Measurements from ENCODE around the gene ADGRF5.
"Not testable (repeated sequence)": the region's sequence is repeated elsewhere in the genome, so short reads cannot be mapped to it uniquely, and the experiment has no call there.

ADGRF5 gene

DNA sequence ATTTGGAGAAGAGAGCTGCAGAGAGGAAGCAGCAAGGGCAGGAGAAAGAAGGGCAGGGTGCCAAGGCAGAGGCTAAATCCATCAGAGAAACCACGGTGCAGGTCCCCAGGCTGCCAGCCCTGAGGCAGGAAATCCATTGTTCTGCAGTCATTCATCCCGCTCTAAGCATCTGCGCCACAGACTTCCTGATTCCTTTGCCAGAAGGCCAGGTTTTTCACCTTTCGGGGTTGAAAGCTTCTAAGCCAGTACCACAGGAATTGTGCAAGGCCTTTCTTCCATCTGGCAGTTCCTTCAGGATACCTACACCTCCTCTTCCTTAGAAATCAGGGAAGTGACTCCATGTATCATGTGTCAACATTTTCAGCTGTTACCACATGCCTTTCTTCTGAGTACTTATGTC is 45.6 kb downstream of the ADGRF5 start:
- H3K27ac ChIP-seq: peak overlapping the region; percentile 71

DNA sequence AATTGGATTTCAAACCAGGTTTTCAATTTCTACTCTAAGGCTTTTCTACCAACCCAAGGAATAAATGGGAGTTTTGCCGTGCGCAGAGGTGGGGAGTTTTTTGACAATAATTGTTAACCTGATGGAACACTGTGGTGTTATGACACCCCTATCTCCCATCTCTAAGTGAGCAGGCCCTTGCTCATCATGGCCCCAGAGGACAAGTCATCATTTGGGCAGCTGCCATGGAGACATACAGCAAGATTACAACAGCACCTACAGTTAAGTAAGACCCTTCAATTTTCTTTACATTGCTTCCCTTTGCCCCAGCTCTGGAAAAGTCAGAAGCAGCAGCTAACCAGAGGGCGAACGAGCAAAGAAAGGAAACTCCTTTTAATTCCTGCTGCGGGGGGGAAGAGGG is 54.3 kb downstream of the ADGRF5 start:
- no peak for DNase-seq (ENCODE audit: low spot score)
- CTCF ChIA-PET: interaction anchor here (1.3 kb wide), 1 partner anchor 19 kb away, joined by 8 read pairs; no protein-coding TSS in a partner anchor
- POLR2A ChIA-PET (ENCODE audit: low non-redundant PET): no interaction called here
- TF ChIP-seq, protein P1, sequence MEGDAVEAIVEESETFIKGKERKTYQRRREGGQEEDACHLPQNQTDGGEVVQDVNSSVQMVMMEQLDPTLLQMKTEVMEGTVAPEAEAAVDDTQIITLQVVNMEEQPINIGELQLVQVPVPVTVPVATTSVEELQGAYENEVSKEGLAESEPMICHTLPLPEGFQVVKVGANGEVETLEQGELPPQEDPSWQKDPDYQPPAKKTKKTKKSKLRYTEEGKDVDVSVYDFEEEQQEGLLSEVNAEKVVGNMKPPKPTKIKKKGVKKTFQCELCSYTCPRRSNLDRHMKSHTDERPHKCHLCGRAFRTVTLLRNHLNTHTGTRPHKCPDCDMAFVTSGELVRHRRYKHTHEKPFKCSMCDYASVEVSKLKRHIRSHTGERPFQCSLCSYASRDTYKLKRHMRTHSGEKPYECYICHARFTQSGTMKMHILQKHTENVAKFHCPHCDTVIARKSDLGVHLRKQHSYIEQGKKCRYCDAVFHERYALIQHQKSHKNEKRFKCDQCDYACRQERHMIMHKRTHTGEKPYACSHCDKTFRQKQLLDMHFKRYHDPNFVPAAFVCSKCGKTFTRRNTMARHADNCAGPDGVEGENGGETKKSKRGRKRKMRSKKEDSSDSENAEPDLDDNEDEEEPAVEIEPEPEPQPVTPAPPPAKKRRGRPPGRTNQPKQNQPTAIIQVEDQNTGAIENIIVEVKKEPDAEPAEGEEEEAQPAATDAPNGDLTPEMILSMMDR (conservative IDR thresholded peaks at IDR 0.05; ENCODE audit: low read depth): no peak
- H3K27ac ChIP-seq: no peak overlapping the region

More for the DNA sequence above, 45.6 kb downstream of the ADGRF5 start:
- TF ChIP-seq, protein P1 (conservative IDR thresholded peaks at IDR 0.05; ENCODE audit: low read depth): no peak
- peak; percentile 92 for DNase-seq (ENCODE audit: low spot score)
- ChIA-PET CTCF (interaction anchor here (0.5 to 0.6 kb wide), 2 partner anchors 94 to 221 kb away, joined by 3 read pairs; no protein-coding TSS in a partner anchor), POLR2A (ENCODE audit: low non-redundant PET) (no interaction called here)

DNA sequence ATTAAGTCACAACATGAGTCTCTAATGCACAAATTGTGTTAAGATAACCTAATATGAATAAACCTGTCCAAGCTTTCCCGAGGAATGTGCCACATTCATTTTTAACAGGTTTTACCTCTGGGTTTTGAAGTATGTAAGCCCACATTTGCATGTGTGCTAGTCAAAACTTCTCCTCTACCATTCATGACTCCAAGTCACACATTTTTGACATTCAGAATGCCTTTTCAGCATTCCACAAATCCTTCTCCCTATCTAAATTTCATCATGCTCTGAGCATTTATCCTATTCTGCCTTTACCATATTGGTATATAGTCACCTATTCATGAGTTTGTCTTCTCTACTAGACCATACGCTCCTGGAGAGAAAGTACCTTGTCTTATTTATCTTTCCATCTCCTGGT is 56.5 kb downstream of the ADGRF5 start:
- TF ChIP-seq, protein P1 (conservative IDR thresholded peaks at IDR 0.05; ENCODE audit: low read depth): no peak
- ChIA-PET CTCF (interaction anchor here (1.2 kb wide), 1 partner anchor 16 kb away, joined by 3 read pairs; no protein-coding TSS in a partner anchor), POLR2A (ENCODE audit: low non-redundant PET) (no interaction called here)
- no peak for DNase-seq (ENCODE audit: low spot score)
- no peak overlapping the region for H3K27ac ChIP-seq

DNA sequence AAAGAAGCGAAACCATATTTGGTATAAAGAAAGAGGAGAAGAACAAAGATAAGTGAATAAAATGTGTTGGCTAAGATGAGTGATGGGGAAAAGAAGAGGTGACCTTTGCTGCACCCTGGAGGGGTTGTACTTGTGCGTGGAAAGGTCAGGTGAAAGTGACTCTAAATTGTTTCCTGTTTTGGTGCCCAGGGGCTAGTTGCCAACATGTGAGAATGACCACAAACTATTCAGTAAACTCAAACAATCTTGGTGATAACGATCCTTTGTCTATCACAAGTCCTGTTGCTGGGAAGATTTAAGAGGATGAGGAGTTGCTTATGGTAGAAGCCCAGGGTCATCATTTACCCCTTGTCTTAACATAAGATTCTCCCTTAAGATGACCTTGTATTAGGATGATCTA is 57.9 kb downstream of the ADGRF5 start:
- ChIA-PET POLR2A (ENCODE audit: low non-redundant PET) (no interaction called here), CTCF (no interaction called here)
- DNase-seq (ENCODE audit: low spot score): no peak
- TF ChIP-seq, protein P1 (conservative IDR thresholded peaks at IDR 0.05; ENCODE audit: low read depth): no peak
- H3K27ac ChIP-seq: no peak overlapping the region

DNA sequence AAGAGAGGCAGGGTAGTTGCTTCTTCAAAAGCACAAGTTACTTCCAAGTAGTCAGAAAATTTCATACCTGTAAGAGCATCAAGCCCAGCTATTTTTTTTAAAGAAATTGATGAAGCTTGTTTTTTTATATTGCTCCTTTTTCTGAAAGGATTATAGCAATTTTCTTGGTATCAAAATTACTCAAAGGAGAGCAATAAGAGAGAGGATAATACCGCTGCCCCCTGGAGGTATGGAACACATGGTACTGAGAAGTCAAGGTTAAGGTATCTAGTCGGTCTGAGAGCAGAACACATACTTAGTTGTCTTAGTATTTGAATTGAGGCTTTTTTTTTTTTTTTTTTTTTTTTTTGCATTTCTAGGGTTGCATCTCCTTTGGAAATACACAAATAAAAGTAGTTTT is 59.4 kb downstream of the ADGRF5 start:
- POLR2A ChIA-PET (ENCODE audit: low non-redundant PET): no interaction called here
- DNase-seq (ENCODE audit: low spot score): no peak
- CTCF ChIA-PET: interaction anchor here (0.9 kb wide), 1 partner anchor 13 kb away, joined by 4 read pairs; no protein-coding TSS in a partner anchor
- no peak overlapping the region for H3K27ac ChIP-seq
- TF ChIP-seq, protein P1 (conservative IDR thresholded peaks at IDR 0.05; ENCODE audit: low read depth): no peak

DNA sequence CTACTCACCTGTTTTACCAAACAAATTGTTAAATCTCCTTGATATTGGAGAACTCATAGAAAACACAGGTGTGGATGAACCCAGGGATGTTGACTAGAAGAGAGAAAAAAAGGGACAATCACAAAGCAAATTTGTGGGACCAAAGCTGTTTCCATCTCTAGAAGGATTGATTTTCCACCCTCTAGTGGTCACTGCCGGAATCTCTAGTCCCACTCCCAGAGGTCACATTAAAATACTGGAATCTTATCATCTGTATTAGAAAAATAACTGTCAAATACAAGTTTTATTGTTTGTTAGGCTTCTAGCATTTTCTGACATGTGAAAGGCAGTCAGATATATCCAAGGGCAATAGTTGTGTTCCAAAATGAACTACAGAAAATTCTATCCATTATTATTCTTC is 65.8 kb downstream of the ADGRF5 start:
- POLR2A ChIA-PET (ENCODE audit: low non-redundant PET); H3K27ac ChIP-seq: not testable (repeated sequence)
- peak; percentile 15 for DNase-seq (ENCODE audit: low spot score)
- TF ChIP-seq, protein P1 (conservative IDR thresholded peaks at IDR 0.05; ENCODE audit: low read depth): peak; percentile 38
- CTCF ChIA-PET: interaction anchor here (0.6 to 0.9 kb wide), 6 partner anchors 32 to 221 kb away, joined by 3 to 4 read pairs (median 4); no protein-coding TSS in a partner anchor

DNA sequence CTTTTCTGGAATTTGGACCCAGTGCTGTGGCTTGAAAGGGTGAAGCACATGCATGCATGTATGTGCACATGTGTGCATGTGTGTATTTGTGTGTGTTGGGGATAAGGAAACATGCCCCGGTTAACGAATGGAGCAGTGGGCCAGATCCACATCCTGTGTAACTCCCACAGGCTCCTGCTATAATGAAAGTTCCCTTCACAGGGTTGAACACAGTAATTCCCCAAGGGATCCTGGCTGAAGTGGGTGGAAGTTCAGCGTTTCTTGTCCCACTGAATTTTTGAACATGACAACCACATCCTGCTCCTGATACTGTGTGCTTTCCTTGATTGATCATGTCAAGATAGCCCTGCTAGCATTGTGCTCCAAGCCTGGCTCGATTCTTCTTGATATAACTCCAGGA is 70.2 kb downstream of the ADGRF5 start:
- POLR2A ChIA-PET (ENCODE audit: low non-redundant PET); H3K27ac ChIP-seq; CTCF ChIA-PET; DNase-seq (ENCODE audit: low spot score): not testable (repeated sequence)

Data from RWPE1 (cell line).